GM21529 (cell line): ENCODE measurements around the gene SS18.
A peak's percentile ranks its signal among the peaks of the same experiment; 100 is the strongest.
"Not testable (repeated sequence)": the region's sequence is repeated elsewhere in the genome, so short reads cannot be mapped to it uniquely, and the experiment has no call there.

ENCODE experiments used
- ATAC-seq: cut with Tn5 transposase; IDR thresholded peaks from one replicate; pipeline ENCODE4 v1.9.1; 2021; ENCODE audit not compliant: unreplicated experiment

SS18 gene

DNA sequence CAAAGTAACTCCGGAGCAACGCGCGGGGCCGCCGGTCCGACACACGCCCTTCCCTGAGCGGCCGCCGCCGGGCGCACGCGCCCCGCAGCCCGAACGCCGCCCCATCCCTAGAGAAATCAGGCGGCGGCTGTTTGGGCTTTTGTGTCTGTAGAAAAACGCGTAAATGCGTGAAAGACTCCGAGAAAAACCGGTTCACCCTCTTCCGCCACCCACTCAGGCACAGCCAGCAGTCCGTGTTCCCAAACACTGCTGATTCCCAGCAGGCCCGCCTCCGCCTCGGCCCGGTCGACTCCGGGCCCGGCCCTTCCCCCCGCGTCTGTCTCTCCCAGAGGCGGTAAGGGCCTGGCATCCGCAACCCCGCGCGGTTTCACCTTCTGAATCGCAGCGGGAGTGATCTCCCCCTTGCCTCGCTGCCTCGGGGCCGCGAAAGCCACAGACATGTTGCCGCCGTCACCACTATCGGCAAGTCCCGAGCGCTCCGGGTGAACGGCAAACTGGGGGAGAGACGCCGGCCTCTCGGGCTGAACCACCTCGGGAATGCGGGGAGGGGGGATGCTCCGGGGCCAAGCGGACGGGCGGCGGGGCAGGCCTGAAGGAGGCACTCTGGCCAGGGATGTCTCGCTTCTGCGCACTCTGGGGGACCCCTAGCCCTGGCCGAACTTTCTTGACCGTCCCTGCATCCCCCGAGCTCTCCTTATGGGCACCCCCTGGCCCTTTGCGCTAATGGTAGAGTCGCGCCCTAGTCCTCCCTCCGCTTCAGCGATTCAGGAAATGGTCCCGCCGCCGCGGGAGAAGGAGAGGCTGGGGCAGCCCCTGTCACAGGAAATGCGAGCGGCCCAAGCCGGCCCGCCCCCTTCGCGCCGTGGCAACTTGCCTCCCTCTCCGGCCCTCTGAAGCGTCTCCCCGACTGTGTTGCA is at the start of gene SS18:
Gene SS18, minus strand, starts transcription at position 484 of the 917 bp plus-strand sequence. Its CDS starts 44 bp downstream, at position 440.
- ATAC-seq = peak; percentile 76

DNA sequence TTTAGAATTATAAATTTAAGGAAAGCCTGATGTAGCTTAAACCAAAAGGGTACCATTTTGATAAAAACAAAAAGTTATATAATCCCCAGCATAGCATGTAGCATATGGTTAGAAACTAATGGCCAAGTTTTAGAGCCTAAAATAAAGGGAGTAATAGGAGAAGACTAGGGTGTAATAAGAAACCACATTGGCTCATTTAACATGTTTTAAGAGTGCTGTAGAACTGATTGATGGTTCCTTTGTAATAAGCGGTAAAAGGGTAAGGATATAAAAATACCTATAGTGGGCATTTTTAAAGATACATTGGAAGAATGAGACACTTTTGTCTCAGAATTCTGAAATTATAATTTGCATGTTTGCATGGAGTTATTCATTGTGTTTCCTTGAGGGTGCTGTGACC is 45.1 kb upstream of the SS18 start:
- no peak for ATAC-seq

GRCh38 chr18:26134107-26134506 is 43.7 kb upstream of the SS18 start:
- peak; percentile 30 for ATAC-seq

DNA sequence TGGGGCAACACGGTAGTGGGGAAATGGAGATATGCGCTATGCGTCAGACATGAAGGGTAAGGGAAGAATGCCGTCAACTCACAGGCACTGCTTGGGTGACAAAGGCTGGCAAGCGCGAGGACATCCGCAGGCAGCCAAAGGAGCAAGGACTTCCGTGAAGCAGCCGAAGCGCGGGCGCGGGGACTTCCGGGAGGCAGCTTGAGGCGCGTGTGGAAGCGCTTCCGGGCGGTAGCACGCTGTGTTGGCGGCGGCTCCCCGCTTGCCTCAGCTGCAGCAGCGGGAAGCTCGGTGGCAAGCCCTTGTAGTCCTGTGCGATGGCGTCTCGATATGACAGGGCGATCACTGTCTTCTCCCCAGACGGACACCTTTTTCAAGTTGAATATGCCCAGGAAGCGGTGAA is 43.2 kb upstream of the SS18 start, which contains the start of gene PSMA8:
Gene PSMA8, plus strand, starts transcription at position 218 of the 400 bp plus-strand sequence. Its CDS starts 97 bp downstream, at position 315.
- ATAC-seq = peak; percentile 60

DNA sequence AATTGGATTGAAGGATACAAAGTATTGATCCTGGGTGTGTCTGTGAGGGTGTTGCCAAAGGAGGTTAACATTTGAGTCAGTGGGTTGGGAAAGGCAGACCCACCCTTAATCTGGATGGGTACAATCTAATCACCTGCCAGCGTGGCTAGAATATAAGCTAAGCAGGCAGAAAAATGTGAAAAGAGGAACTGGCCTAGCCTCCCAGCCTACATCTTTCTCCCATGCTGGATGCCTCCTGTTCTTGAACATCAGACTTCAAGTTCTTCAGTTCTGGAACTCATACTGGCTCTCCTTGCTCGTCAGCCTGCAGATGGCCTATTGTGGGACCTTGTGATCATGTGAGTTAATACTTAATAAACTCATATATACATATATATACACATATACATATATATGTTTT is 37.8 kb upstream of the SS18 start:
- not testable (repeated sequence) for ATAC-seq

DNA sequence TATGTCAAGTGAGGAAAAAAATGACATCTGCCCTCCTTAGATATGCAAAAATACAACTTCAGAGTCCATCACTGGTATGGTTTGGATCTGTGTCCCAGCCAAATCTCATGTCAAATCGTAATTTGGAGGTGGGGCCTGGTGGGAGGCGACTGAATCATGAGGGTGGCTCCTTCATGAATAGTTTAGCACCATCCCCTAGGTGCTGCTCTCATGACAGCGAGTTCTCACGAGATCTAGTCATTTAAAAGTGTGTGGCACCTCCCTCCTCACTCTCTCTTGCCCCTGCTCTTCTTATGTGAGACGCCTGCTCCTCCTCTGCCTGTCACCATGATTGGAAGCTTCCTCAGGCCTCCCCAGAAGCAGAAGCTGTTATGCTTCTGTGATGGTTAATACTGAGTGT is 37.4 kb upstream of the SS18 start:
- no peak for ATAC-seq

- ATAC-seq = not testable (repeated sequence)
Measured at GRCh38 chr18:26121994-26122393, 31.6 kb upstream of the SS18 start.

- ATAC-seq = no peak
Measured at GRCh38 chr18:26121476-26121875, 31.1 kb upstream of the SS18 start.

DNA sequence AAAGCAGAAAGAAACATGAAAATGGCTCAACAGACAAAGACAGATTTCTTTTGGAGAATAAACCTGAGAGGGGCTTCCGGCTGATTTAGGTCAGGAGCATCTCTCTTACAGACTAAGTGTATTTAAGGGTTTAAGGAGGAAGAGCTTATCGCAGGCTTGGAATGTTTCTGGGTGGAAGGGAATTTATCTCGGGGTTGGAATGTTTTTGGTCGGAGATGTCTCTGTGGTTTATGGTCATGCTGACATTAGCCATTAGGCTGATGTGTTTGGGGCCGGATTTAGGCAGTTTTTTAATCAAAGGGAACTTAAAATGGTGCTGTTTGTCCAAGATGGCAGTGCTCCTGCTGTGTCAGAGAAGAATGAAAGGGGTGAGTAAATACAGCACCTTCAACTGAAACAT is 28.8 kb upstream of the SS18 start:
- ATAC-seq = no peak

- ATAC-seq = no peak
Measured at GRCh38 chr18:26104035-26104434, 13.6 kb upstream of the SS18 start.

GRCh38 chr18:26103579-26103978 is 13.2 kb upstream of the SS18 start:
- ATAC-seq = no peak

DNA sequence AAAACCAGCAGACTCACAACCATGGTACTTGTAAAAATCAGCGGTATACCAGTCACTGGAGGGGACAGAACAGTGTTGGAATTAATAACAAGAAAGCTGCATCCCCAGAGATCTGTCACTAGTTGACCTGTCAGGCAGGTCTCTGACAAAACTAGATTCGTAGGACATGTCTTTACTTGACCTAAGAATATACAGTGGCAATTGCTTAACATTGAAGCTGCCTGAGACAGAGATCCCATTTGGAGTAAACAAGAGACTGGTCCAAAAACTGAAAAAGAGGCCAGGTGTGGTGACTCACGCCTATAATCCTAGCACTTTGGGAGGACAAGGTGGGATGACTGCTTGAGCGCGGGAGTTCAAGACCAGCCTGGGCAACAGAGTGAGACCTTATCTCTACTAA is 7.2 kb upstream of the SS18 start:
- no peak for ATAC-seq

- ATAC-seq = no peak
Measured at GRCh38 chr18:26096852-26097251, 6.4 kb upstream of the SS18 start.

DNA sequence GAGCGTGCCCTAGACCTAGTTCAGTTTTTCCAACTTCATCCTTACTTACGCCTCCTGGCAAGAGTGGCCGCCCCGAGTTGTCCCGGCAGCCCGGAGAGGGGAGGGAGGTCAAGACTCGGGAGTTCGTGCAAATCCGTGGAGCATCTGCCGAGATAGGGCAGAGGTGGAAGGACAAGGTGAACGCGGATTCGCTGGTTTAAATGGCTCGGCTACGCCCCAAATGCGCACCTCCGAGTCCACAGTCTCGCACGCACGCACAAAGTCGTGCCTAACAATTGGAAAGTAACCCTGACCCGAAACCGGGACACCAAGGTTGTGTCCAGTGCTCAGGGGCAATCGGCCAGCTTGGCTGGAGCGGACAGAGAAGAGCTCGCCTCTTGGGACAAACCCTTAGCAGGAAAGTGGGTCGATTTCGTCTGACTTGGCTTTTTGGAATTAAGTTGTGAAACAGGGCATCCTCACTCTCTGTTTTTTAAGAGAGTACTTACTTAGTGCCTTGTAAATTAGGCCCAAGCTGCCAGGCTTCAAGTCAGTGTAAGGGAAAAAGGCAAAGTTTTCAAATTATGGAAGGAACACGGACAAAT is 726 bp upstream of the SS18 start:
- ATAC-seq = peak; percentile 34

GRCh38 chr18:26089293-26090129 is 902 bp downstream of the SS18 start:
- ATAC-seq = peak; percentile 12

GRCh38 chr18:26088487-26088886 is 1.9 kb downstream of the SS18 start:
- ATAC-seq = no peak

DNA sequence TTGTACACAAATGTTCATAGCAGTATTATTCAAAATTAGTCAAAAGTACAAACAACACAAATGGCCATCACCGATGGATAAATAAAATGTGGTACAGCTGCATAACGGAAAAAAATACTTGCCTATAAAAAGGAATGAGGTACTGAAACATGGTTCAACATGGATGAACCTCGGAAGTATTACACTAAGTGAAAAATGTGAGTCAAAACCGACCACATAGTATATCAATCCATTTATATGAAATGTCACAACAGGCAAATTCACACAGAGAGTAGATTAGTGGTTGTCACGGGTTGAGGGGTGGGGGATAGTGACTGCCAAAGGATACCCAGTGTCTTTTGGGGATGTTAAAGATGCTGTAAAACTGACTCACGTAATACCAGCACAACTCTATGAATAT is 3.5 kb downstream of the SS18 start:
- no peak for ATAC-seq

DNA sequence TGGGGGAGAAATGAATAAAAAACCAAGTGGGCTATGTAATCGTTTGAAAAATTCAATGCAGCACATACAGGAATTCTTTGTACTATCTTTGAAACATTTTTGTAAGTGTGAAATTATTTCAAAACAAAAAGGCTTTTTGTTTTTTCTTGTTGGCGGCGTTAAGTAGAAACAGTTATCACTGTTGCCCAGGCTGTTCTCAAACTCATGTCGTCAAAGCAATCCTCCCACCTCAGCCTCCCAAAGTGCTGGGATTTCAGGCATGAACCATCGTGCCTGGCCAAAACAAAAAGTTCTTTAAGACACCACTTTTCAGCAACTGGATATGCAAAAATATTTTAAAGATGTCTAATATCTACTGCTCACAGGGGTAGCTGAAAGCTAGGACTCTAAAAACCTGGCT is 5.4 kb downstream of the SS18 start:
- ATAC-seq = no peak

GRCh38 chr18:26083099-26083498 is 7.3 kb downstream of the SS18 start:
- ATAC-seq = no peak

DNA sequence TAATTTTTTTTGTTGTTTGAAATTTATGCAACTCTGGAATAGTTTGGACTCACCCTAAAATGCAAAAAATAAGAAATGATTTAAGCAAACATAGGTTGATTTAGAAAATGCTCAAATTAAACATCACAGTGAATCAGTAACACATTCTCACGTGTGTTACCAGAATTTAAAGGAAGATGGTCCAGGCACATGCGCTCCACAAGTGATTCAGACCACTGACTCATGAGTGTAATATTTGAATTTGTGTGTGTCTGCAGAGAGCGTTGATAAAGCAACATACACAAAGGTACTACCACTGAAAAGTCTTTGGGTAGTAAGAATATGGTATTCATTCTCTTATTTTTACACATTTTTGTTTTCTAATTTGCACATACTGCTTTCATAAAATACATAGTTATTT is 7.9 kb downstream of the SS18 start:
- no peak for ATAC-seq

DNA sequence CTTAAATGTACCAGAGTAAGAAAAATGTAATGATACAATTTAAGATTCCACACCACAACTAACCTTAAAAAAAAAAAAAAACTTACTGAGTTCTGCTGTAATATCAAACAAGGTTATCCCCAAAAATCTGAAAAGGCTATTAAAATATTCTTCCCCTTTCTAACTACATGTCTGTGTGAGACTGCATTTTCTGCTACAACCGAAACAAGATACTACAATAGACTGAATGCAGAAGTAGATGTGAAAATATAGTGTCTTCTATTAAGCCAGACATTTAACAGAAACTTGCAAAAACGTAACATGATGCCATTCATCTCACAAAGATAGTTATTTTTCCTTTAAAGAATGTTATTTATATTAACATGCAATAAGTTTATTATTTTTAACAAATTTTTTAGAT is 16.2 kb downstream of the SS18 start:
- ATAC-seq = no peak
